GM18505 (cell line): ENCODE measurements around the gene MAP3K7.
A peak's percentile ranks its signal among the peaks of the same experiment; 100 is the strongest.

ENCODE experiments used
- ATAC-seq: cut with Tn5 transposase; IDR thresholded peaks from one replicate; pipeline ENCODE4 v1.9.1; 2021; ENCODE audit not compliant: unreplicated experiment
- POLR2A ChIP-seq: IDR thresholded peaks from 4 replicates; pipeline ENCODE4 v1.6.1; 2011; ENCODE audit warnings: borderline replicate concordance; ENCODE audit not compliant: insufficient read depth, insufficient read length; ENCODE audit errors: extremely low read depth

MAP3K7 gene

DNA sequence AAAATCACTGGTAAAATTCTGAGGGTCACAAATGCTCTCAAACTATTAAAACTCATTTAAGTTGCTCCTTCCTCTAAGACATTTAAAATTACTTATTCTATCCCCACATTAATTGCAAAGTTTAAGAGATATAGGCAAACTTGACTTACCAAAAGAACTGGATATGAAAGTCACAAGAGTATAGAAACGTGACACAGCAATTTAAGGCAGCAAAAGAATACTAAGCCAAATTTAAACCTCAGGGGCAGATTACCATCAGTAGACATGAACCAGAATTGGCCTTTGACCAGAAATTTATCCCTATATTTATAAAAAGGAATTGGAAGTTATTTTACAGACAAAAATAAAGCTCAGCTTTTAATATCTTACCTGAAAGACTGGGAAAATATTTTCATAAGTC lies 56.0 kb downstream of the MAP3K7 start:
- no peak for ATAC-seq
- no peak for TF ChIP-seq POLR2A

DNA sequence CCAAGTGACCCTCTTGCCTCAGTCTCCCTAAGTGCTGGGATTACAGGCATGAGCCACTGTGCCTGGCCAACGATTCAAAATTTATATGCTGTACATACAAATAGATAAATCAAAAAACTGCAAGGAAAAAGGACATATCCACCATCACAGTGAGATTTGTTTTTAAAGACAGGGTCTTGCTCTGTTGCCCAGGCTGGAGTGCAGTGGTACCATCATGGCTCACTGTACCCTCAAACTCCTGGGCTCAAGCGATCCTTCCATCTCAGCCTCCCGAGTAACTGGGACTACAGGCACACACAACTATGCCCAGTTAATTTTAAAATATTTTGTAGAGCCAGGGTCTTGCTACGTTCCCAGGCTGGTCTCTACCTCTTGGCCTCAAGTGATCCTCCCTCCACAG lies 61.5 kb downstream of the MAP3K7 start:
- ATAC-seq = no peak
- TF ChIP-seq POLR2A = no peak

GRCh38 chr6:90523779-90524310 lies 63.0 kb downstream of the MAP3K7 start:
- TF ChIP-seq POLR2A = no peak
- ATAC-seq = no peak

DNA sequence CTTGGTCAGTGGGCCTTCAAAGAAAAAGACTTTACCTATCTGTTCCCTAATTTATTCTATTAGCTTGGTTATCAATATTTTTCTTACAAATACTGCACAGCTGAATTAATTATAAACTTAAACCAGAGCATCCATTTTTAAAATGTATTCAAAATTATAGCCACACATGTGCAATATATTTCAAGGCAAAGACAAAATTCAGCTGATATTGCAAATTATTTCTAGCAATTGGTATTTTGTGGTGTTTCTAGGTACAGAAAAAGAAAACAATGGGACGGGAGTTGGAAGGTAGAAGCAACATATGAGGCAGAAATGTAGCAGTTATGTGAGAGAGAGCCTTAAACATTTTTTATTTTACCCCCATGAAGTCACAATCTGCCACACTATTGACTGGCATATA lies 64.9 kb downstream of the MAP3K7 start:
- ATAC-seq = no peak
- TF ChIP-seq POLR2A = no peak

DNA sequence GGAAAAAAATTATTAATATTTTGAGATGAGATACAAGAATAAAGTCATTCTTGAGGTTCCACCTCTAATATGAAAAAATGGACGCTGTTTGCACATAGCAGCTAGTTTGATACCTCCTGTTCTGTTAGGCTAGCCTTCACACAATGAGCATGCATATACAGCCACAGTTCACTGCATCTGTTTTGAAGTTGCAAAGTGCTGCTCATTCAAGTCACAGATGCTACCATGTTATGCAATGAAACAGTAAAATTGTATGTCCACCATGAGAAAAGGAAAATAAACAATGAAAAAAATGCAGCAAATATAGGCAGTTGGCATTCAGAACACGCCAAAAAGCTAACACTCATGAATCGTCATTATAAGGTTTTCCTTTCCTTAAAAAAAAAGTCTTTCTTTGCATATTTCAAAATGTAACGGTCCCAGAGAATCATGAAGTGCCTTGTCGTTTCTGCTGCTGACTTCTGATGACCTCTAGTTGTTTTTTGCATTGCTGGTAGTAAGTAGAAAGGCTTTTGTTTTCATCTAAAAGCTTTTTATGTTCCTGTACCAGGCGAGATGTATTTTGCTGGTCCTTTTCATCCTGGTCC lies 70.7 kb downstream of the MAP3K7 start:
- ATAC-seq = no peak
- no peak for TF ChIP-seq POLR2A

DNA sequence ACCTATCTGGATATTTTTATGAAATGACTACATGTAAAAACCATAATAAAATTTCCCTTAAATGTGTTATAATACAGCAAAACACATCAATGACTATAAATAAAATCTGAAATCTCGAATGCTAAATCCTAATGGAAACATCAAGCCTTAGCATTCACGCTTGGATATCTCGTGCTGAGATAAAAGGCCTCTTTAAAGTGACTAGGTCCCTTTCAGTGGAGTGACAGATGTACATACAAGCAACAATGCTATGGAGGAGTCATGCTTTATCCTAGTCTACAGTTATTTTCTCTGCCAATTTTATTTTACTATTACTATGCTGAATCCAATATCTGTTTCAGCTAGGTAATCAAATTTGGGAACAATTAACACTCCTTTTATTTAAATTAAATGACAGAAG lies 72.4 kb downstream of the MAP3K7 start:
- no peak for TF ChIP-seq POLR2A
- no peak for ATAC-seq

- no peak for TF ChIP-seq POLR2A
- no peak for ATAC-seq
Observed at GRCh38 chr6:90508753-90509152, 78.1 kb downstream of the MAP3K7 start.

- no peak for TF ChIP-seq POLR2A
- ATAC-seq = peak; percentile 90
Observed at GRCh38 chr6:90502866-90503407, 83.9 kb downstream of the MAP3K7 start.

DNA sequence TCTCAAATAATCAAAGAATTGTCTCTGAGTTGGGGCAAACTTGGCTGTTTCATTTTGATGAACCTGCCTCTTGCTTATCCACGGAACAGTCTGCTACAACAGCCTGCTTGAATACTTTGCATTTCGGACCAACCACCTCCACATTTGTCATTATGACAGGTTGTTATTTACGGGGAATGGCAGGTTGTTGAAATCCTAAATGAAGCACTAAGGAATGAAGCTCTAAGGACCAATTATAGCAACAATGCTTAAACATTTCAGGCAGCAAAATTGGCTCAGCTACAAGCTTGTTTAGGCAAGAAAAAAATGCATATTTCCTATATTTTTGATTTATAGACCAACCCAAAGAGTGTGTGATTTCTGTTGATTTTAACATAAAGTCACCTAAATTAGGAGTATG lies 84.5 kb downstream of the MAP3K7 start:
- no peak for ATAC-seq

GRCh38 chr6:90500458-90500857 lies 86.4 kb downstream of the MAP3K7 start:
- TF ChIP-seq POLR2A = no peak
- no peak for ATAC-seq

More for the DNA sequence above, 84.5 kb downstream of the MAP3K7 start:
- no peak for TF ChIP-seq POLR2A

- TF ChIP-seq POLR2A = no peak
- ATAC-seq = no peak
Observed at GRCh38 chr6:90497411-90497810, 89.5 kb downstream of the MAP3K7 start.

GRCh38 chr6:90496258-90497016 lies 90.4 kb downstream of the MAP3K7 start:
- TF ChIP-seq POLR2A = no peak
- ATAC-seq = no peak

GRCh38 chr6:90495216-90495817 lies 91.6 kb downstream of the MAP3K7 start:
- no peak for TF ChIP-seq POLR2A
- ATAC-seq = no peak

DNA sequence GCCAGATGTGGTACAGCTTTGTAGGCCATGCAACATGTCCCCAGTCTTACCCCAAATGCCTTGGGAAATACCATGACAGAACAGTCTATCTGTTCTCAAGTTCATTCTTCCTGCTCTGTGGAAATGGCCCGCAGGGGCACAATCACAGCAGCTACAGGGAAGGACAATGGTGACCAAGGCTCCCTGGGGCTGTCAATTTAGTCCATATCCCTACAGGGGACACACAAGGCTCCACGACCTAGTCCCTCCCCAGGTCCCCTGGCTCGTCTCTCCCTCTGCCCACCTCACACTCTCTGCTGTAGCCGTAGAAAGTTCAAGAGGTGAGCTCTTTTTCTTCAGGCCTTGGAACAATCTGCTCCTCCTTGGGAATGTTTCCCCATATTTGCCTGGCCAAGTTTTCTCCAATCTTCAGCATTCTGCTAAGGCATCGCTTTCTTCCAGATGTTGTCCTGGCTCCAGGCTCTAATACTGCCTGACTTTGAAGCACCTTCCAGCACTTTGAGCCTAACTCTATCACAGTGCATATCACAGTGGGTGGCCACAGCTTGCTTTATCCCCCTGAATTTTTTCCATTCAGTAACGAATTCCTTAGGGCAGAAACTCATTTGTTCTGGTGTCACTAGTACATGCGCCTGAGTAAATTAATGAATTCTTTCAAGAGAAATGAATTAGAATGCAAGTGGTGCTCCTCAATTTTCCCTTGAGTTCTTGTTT lies 92.6 kb downstream of the MAP3K7 start:
- no peak for ATAC-seq
- TF ChIP-seq POLR2A = no peak

- TF ChIP-seq POLR2A = no peak
- ATAC-seq = no peak
Observed at GRCh38 chr6:90493332-90493731, 93.5 kb downstream of the MAP3K7 start.
